ENCODE data around the gene SCN3A. TPM values are rescaled to one million over a fixed set of nuclear protein-coding genes. Genes with fewer than 3 reads are reported as not detected.

SCN3A gene
- total and polyA plus RNA-seq, 2 donors (not counting 3 experiments of a cell fraction or from before 2014, with no cell fraction given) = not detected

DNA sequence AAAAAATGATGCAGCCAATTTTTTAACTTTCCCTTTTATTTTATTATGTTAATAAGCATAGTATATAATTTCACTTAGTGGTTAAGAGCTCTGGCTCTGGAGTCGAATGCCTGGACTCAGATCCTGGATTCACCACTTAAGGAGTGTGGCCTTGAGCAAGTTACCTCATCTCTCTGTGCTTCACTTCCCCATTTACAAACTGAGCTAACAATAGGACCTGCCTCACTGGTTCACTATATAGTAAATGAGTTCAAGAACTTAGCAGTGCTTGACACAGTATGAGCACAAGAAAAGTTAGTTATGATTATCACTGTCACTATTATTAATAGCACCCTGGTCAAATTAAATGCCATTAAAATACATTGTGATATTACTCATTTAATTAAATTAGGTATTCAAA is 30.6 kb downstream of the SCN3A start:
- DNase-seq (ENCODE audit: low read depth, low spot score) (no peak), FAIRE-seq (no peak)
- ChIA-PET POLR2A (no interaction called here), CTCF (interaction anchor here (1.0 to 1.7 kb wide), 3 partner anchors 9 to 81 kb away, joined by 3 to 6 read pairs (median 6); partner anchors contain the start of gene SCN3A)
- no peak overlapping the region for H3K9ac ChIP-seq (replicated peaks; ENCODE audit: extremely low read depth, insufficient read depth, low read length)
- H4K20me1 ChIP-seq (replicated peaks; ENCODE audit: control insufficient read depth, extremely low read depth, insufficient read depth, low read length) = no peaks in the 10 kb centered on the region
- H2AFZ ChIP-seq (ENCODE audit: low read depth, low read length) = no peak overlapping the region
- TF ChIP-seq POLR2A (IDR thresholded peaks at IDR 0.05; ENCODE audit: low read depth, low read length) = no peak
- no peak for TF ChIP-seq JUN (IDR thresholded peaks at IDR 0.05; ENCODE audit: borderline replicate concordance, insufficient read depth, insufficient read length, low read depth)
- TF ChIP-seq FOS (IDR thresholded peaks at IDR 0.05; ENCODE audit: borderline replicate concordance, insufficient read depth, low read length) = no peak
- TF ChIP-seq MYC (IDR thresholded peaks at IDR 0.05; ENCODE audit: low read depth, low read length) = no peak
- no peak for TF ChIP-seq POLR2AphosphoS5 (IDR thresholded peaks at IDR 0.05; ENCODE audit: insufficient read depth, low read depth, low read length)
- dilution Hi-C loops (cut with MboI; ENCODE audit: extremely low pct_ligation_motif_present, low sequenced_read_pairs) (no loop called here), intact Hi-C loops (cut with micrococcal nuclease) (no loop called here)
- no peaks in the 10 kb centered on the region for H3K79me2 ChIP-seq (ENCODE audit: control insufficient read depth, insufficient read depth, low read length)
- H3K4me2 ChIP-seq (ENCODE audit: insufficient read depth, low read length) = no peak overlapping the region
- BruUV-seq (replicated peaks) = no TSS peak
- H3K9me1 ChIP-seq (replicated peaks; ENCODE audit: control insufficient read depth, extremely low read depth, insufficient read depth, low read length) = no peaks in the 10 kb centered on the region
- H3K4me3 ChIP-seq (replicated peaks in 1 of 3; ENCODE audit: insufficient read depth in 1 of 3, low read depth in 1 of 3, low read length in 3 of 3) = no peak overlapping the region
- H3K27ac ChIP-seq (ENCODE audit: insufficient read depth, low read depth, low read length) = no peak overlapping the region
- no peaks in the 10 kb centered on the region for H3K9me3 ChIP-seq (replicated peaks; ENCODE audit: control insufficient read depth, insufficient read depth, low read length)
- no peaks in the 10 kb centered on the region for H3K4me1 ChIP-seq (ENCODE audit: control insufficient read depth, extremely low read depth, insufficient read depth, low read length)
- no peaks in the 10 kb centered on the region for H3K27me3 ChIP-seq (ENCODE audit: control insufficient read depth in 2 of 2, insufficient read depth in 2 of 2, low read length in 2 of 2)
- H3K36me3 ChIP-seq (ENCODE audit: control insufficient read depth in 2 of 2, extremely low read depth in 1 of 2, insufficient read depth in 2 of 2, low read length in 2 of 2) = no peaks in the 10 kb centered on the region

- CTCF ChIA-PET = no interaction called here
- no peak for FAIRE-seq
- intact Hi-C loops (cut with micrococcal nuclease) = no loop called here
These were observed 39.6 kb downstream of the SCN3A start for GRCh38 chr2:165164201-165164600.

More at GRCh38 chr2:165164201-165164600, 39.6 kb downstream of the SCN3A start:
- dilution Hi-C loops (cut with MboI; ENCODE audit: extremely low pct_ligation_motif_present, low sequenced_read_pairs) = no loop called here
- Histone ChIP-seq H3K36me3 (ENCODE audit: control insufficient read depth in 2 of 2, extremely low read depth in 1 of 2, insufficient read depth in 2 of 2, low read length in 2 of 2) (no peaks in the 10 kb centered on the region), H4K20me1 (replicated peaks; ENCODE audit: control insufficient read depth, extremely low read depth, insufficient read depth, low read length) (no peaks in the 10 kb centered on the region), H3K9me3 (replicated peaks; ENCODE audit: control insufficient read depth, insufficient read depth, low read length) (no peaks in the 10 kb centered on the region), H3K27me3 (ENCODE audit: control insufficient read depth in 2 of 2, insufficient read depth in 2 of 2, low read length in 2 of 2) (no peaks in the 10 kb centered on the region), H3K4me3 (replicated peaks in 1 of 3; ENCODE audit: insufficient read depth in 1 of 3, low read depth in 1 of 3, low read length in 3 of 3) (no peak overlapping the region), H3K9me1 (replicated peaks; ENCODE audit: control insufficient read depth, extremely low read depth, insufficient read depth, low read length) (no peaks in the 10 kb centered on the region), H3K4me1 (ENCODE audit: control insufficient read depth, extremely low read depth, insufficient read depth, low read length) (no peaks in the 10 kb centered on the region), H3K27ac (ENCODE audit: insufficient read depth, low read depth, low read length) (no peak overlapping the region), H2AFZ (ENCODE audit: low read depth, low read length) (no peak overlapping the region), H3K79me2 (ENCODE audit: control insufficient read depth, insufficient read depth, low read length) (no peaks in the 10 kb centered on the region), H3K9ac (replicated peaks; ENCODE audit: extremely low read depth, insufficient read depth, low read length) (no peak overlapping the region), H3K4me2 (ENCODE audit: insufficient read depth, low read length) (no peak overlapping the region)
- TF ChIP-seq GATA2 (IDR thresholded peaks at IDR 0.05; ENCODE audit: insufficient read depth, insufficient read length, low read depth, low read length) (no peak), JUN (IDR thresholded peaks at IDR 0.05; ENCODE audit: borderline replicate concordance, insufficient read depth, insufficient read length, low read depth) (no peak), CTCF (IDR thresholded peaks at IDR 0.05; ENCODE audit: extremely low read depth in 1 of 2, insufficient read depth in 1 of 2, low read depth in 1 of 2, low read length in 2 of 2) (no peak), POLR2AphosphoS5 (IDR thresholded peaks at IDR 0.05; ENCODE audit: insufficient read depth, low read depth, low read length) (no peak), POLR2A (IDR thresholded peaks at IDR 0.05; ENCODE audit: low read depth, low read length) (no peak), MAX (IDR thresholded peaks at IDR 0.05; ENCODE audit: insufficient read depth, insufficient read length) (no peak), MYC (IDR thresholded peaks at IDR 0.05; ENCODE audit: low read depth, low read length) (no peak), FOS (IDR thresholded peaks at IDR 0.05; ENCODE audit: borderline replicate concordance, insufficient read depth, low read length) (no peak), EZH2 (IDR thresholded peaks at IDR 0.05; ENCODE audit: borderline replicate concordance, low read depth, low read length, severe bottlenecking) (no peak)
- POLR2A ChIA-PET = no interaction called here
- DNase-seq (ENCODE audit: low read depth, low spot score) = no peak
- no TSS peak for BruUV-seq (replicated peaks)
